ENCODE measurements around the gene BSN.

DNA sequence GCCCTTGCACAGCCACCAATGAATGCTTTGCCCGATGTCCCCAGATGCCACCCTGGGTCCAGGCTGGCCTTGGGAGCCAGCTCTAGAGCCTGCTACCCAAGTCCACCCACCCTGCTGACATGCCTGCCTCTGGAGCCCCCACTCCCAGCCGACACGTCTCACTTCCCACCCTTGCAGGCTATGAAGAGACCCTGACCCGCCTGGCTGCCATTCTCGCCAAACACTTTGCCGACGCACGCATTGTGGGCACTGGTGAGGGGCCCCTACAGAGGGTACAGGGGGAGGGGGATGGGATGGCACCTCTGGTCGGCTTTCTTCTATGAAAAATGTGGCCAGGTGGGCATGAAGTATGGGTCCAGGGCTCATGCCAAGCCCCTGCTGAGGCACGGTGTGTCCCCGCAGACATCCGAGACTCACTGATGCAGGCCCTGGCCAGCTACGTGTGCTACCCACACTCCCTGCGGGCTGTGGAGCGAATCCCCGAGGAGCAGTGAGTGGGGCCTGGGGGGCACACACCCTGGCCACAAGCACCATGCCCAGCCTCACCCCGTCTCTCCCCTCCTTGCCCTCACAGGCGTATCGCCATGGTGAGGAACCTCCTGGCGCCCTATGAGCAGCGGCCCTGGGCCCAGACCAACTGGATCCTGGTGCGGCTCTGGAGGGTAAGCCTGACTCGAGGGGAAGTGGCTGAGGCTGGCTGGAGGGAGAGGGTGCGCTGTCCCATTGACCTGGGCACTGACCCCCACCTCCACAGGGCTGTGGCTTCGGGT, 159.2 kb downstream of the BSN start:
- TF ChIP-seq, protein P1, sequence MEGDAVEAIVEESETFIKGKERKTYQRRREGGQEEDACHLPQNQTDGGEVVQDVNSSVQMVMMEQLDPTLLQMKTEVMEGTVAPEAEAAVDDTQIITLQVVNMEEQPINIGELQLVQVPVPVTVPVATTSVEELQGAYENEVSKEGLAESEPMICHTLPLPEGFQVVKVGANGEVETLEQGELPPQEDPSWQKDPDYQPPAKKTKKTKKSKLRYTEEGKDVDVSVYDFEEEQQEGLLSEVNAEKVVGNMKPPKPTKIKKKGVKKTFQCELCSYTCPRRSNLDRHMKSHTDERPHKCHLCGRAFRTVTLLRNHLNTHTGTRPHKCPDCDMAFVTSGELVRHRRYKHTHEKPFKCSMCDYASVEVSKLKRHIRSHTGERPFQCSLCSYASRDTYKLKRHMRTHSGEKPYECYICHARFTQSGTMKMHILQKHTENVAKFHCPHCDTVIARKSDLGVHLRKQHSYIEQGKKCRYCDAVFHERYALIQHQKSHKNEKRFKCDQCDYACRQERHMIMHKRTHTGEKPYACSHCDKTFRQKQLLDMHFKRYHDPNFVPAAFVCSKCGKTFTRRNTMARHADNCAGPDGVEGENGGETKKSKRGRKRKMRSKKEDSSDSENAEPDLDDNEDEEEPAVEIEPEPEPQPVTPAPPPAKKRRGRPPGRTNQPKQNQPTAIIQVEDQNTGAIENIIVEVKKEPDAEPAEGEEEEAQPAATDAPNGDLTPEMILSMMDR (IDR thresholded peaks at IDR 0.05): no peak
- no peak for TF ChIP-seq POLR2A (IDR thresholded peaks at IDR 0.05)

Measured in body of pancreas (tissue), 4 donors.